HepG2 (cell line): ENCODE results near the gene ATP6V0A1. TPM values are rescaled to one million over a fixed set of nuclear protein-coding genes. Genes with fewer than 3 reads are reported as not detected.
A peak's percentile ranks its signal among the peaks of the same experiment; 100 is the strongest.

Source experiments
- BCL6 ChIP-seq: IDR thresholded peaks from 2 replicates; pipeline ENCODE4 v1.6.1; 2016; ENCODE audit warnings: missing genetic modification reagents, missing compliant biosample characterization
- DNMT1 ChIP-seq: sonication (generic); formaldehyde crosslinking; IDR thresholded peaks from 2 replicates; pipeline ENCODE4 v1.5.1; 2020; ENCODE audit warnings: mild to moderate bottlenecking, missing genetic modification reagents
- FIP1L1 ChIP-seq: fragments of 200-400 bp; formaldehyde crosslinking; IDR thresholded peaks from 2 replicates; pipeline ENCODE4 v1.6.1; 2018; ENCODE audit warnings: low read depth, mild to moderate bottlenecking, low read length, moderate library complexity, borderline replicate concordance; ENCODE audit not compliant: insufficient read depth
- GATAD2A ChIP-seq: IDR thresholded peaks from 2 replicates; pipeline ENCODE4 v1.6.1; 2016
- JUN ChIP-seq: sonication (generic); formaldehyde crosslinking; IDR thresholded peaks from 2 replicates; pipeline ENCODE4 v1.4.0; 2020; ENCODE audit warnings: mild to moderate bottlenecking, missing genetic modification reagents
- KAT7 ChIP-seq: IDR thresholded peaks from 2 replicates; pipeline ENCODE4 v1.6.1; 2018; ENCODE audit warnings: borderline replicate concordance, missing compliant biosample characterization
- KLF16 ChIP-seq, 2 experiments: sonication (generic) in 1 of 2; formaldehyde crosslinking in 1 of 2; IDR thresholded peaks; 2 replicates each; pipeline versions ENCODE4 v1.6.1 to v1.8.0; 2016 to 2023; ENCODE audit warnings: missing genetic modification reagents in 2 of 2, missing compliant biosample characterization in 1 of 2
- SAFB2 ChIP-seq: sonication (generic); formaldehyde crosslinking; IDR thresholded peaks from 2 replicates; pipeline ENCODE4 v1.5.1; 2020; ENCODE audit warnings: missing genetic modification reagents, low read depth, mild to moderate bottlenecking, borderline replicate concordance
- SCMH1 ChIP-seq: sonication (generic); formaldehyde crosslinking; IDR thresholded peaks from 2 replicates; pipeline ENCODE4 v1.9.0; 2021; ENCODE audit warnings: missing genetic modification reagents, mild to moderate bottlenecking, borderline replicate concordance
- SMC3 ChIP-seq: IDR thresholded peaks from 2 replicates; pipeline ENCODE4 v1.6.1; 2011; ENCODE audit warnings: low read length, improper control_type of control experiment
- TP53 ChIP-seq: sonication (generic); formaldehyde crosslinking; conservative IDR thresholded peaks from 2 replicates; pipeline ENCODE4 v1.4.0; 2020; ENCODE audit warnings: missing genetic modification reagents
- ZBTB21 ChIP-seq: sonication (generic); formaldehyde crosslinking; IDR thresholded peaks from 2 replicates; pipeline ENCODE4 v1.4.0; 2020; ENCODE audit warnings: missing genetic modification reagents
- ZBTB7B ChIP-seq: sonication (generic); formaldehyde crosslinking; IDR thresholded peaks from 2 replicates; pipeline ENCODE4 v1.4.0; 2020; ENCODE audit warnings: missing genetic modification reagents
- ZNF263 ChIP-seq: sonication (generic); formaldehyde crosslinking; IDR thresholded peaks from 2 replicates; pipeline ENCODE4 v1.4.0; 2020; ENCODE audit warnings: missing genetic modification reagents
- ZNF766 ChIP-seq: sonication (generic); formaldehyde crosslinking; IDR thresholded peaks from 2 replicates; pipeline ENCODE4 v1.5.0; 2020; ENCODE audit warnings: missing genetic modification reagents, borderline replicate concordance
- ZNF768 ChIP-seq: sonication (generic); formaldehyde crosslinking; IDR thresholded peaks from 2 replicates; pipeline ENCODE4 v1.4.0; 2020; ENCODE audit warnings: missing genetic modification reagents
- polyA plus RNA-seq, 8 experiments: library from polyadenylated mRNA; depleted of rRNA in 3 of 8; stranded (reverse) in 7 of 8; unstranded in 1 of 8; fragments of >200 nt; fragmentation: Illumina TruSeq in 4 of 8; extraction: Trizol in 4 of 8; gene quantifications; 2 replicates each; pipeline versions ENCODE4 v1.2.1 to v1.2.3, GENCODE V29; 2011 to 2016; ENCODE audit warnings: low read depth in 4 of 8, missing spikeins in 1 of 8, mixed read lengths in 1 of 8; ENCODE audit not compliant: insufficient read depth in 1 of 8
- total RNA-seq, 5 experiments: library from RNA; depleted of rRNA; stranded (reverse); fragments of >200 nt; fragmentation: Illumina TruSeq; extraction: Trizol; gene quantifications; 2 replicates each; pipeline ENCODE4 v1.2.3, GENCODE V29; 2016; ENCODE audit warnings: low read depth in 1 of 5
- TF ChIP-seq, protein P1 (sequence below): sonication (generic); formaldehyde crosslinking; IDR thresholded peaks from 2 replicates; pipeline ENCODE4 v1.4.0; 2020; ENCODE audit warnings: mild to moderate bottlenecking, low read depth, missing genetic modification reagents
- TF ChIP-seq, protein P2 (sequence below): sonication (generic); formaldehyde crosslinking; IDR thresholded peaks from 2 replicates; pipeline ENCODE4 v1.9.0; 2022; ENCODE audit warnings: missing genetic modification reagents, mild to moderate bottlenecking, borderline replicate concordance
- TF ChIP-seq, protein P3 (sequence below): sonication (generic); formaldehyde crosslinking; IDR thresholded peaks from 2 replicates; pipeline ENCODE4 v1.4.0; 2020; ENCODE audit warnings: low read depth, mild to moderate bottlenecking, missing genetic modification reagents
- TF ChIP-seq, protein P4 (sequence below): sonication (generic); formaldehyde crosslinking; IDR thresholded peaks from 2 replicates; pipeline ENCODE4 v1.4.0; 2020; ENCODE audit warnings: mild to moderate bottlenecking, missing genetic modification reagents

Gene ATP6V0A1
- total and polyA plus RNA-seq, 2 of the 13 experiments (the other 11 are each of a cell fraction or from before 2014, with no cell fraction given) = 27.9 to 54.1 TPM

DNA sequence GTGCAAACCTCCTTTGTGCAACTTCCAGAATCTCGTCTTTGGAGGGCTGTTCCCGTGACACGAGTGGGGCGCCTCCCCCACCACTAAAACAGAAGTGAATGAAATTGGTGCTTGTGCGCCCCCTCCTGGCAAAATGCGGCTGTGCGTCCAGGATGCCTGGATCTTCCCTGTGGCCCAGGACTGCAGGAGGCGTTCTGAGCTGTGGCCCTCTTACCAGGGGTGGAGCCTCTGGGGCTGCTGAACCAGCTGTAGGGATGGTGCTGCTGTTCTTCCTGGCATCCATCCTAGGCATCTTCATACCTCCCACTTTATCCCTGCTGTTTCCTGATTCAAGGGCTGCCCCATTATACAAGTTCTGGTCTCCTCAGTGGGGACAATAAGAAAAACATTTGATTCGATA lies 58.8 kb downstream of the ATP6V0A1 start (continued):
- TF ChIP-seq JUN (CRISPR knock-in tag) (0 out of 2 replicates have a peak, but pooled peaks have one; percentile 28), SCMH1 (no peak), GATAD2A (CRISPR knock-in tag) (peak; percentile 63), ZBTB21 (CRISPR knock-in tag) (peak; percentile 14; the same call in 1 of the 2 replicates), ZNF768 (0 out of 2 replicates have a peak, but pooled peaks have one; percentile 44), BCL6 (CRISPR knock-in tag) (no peak), SMC3 (peak; percentile 57), KAT7 (CRISPR knock-in tag) (0 out of 2 replicates have a peak, but pooled peaks have one; percentile 38), ZNF766 (CRISPR knock-in tag) (0 out of 2 replicates have a peak, but pooled peaks have one; percentile 42), SAFB2 (CRISPR knock-in tag) (peak; percentile 60; the same call in 1 of the 2 replicates), KLF16 (CRISPR knock-in tag; IDR thresholded peaks at IDR 0.05) (peak in 1 of 2 experiments; percentile 39; a peak in 1 of 4 replicates), FIP1L1 (no peak), ZBTB7B (CRISPR knock-in tag) (peak; percentile 57; the same call in 1 of the 2 replicates), TP53 (0 out of 2 replicates have a peak, but pooled peaks have one; percentile 44), ZNF263 (CRISPR knock-in tag) (0 out of 2 replicates have a peak, but pooled peaks have one; percentile 23), DNMT1 (CRISPR knock-in tag) (0 out of 2 replicates have a peak, but pooled peaks have one; percentile 43)
- TF ChIP-seq, protein P1, sequence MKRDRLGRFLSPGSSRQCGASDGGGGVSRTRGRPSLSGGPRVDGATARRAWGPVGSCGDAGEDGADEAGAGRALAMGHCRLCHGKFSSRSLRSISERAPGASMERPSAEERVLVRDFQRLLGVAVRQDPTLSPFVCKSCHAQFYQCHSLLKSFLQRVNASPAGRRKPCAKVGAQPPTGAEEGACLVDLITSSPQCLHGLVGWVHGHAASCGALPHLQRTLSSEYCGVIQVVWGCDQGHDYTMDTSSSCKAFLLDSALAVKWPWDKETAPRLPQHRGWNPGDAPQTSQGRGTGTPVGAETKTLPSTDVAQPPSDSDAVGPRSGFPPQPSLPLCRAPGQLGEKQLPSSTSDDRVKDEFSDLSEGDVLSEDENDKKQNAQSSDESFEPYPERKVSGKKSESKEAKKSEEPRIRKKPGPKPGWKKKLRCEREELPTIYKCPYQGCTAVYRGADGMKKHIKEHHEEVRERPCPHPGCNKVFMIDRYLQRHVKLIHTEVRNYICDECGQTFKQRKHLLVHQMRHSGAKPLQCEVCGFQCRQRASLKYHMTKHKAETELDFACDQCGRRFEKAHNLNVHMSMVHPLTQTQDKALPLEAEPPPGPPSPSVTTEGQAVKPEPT (CRISPR knock-in tag) = 0 out of 2 replicates have a peak, but pooled peaks have one; percentile 52
- TF ChIP-seq, protein P2, sequence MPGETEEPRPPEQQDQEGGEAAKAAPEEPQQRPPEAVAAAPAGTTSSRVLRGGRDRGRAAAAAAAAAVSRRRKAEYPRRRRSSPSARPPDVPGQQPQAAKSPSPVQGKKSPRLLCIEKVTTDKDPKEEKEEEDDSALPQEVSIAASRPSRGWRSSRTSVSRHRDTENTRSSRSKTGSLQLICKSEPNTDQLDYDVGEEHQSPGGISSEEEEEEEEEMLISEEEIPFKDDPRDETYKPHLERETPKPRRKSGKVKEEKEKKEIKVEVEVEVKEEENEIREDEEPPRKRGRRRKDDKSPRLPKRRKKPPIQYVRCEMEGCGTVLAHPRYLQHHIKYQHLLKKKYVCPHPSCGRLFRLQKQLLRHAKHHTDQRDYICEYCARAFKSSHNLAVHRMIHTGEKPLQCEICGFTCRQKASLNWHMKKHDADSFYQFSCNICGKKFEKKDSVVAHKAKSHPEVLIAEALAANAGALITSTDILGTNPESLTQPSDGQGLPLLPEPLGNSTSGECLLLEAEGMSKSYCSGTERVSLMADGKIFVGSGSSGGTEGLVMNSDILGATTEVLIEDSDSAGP (CRISPR knock-in tag) = peak; percentile 54
- TF ChIP-seq, protein P3, sequence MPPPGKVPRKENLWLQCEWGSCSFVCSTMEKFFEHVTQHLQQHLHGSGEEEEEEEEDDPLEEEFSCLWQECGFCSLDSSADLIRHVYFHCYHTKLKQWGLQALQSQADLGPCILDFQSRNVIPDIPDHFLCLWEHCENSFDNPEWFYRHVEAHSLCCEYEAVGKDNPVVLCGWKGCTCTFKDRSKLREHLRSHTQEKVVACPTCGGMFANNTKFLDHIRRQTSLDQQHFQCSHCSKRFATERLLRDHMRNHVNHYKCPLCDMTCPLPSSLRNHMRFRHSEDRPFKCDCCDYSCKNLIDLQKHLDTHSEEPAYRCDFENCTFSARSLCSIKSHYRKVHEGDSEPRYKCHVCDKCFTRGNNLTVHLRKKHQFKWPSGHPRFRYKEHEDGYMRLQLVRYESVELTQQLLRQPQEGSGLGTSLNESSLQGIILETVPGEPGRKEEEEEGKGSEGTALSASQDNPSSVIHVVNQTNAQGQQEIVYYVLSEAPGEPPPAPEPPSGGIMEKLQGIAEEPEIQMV (CRISPR knock-in tag) = peak; percentile 42; the same call in 1 of the 2 replicates
- TF ChIP-seq, protein P4, sequence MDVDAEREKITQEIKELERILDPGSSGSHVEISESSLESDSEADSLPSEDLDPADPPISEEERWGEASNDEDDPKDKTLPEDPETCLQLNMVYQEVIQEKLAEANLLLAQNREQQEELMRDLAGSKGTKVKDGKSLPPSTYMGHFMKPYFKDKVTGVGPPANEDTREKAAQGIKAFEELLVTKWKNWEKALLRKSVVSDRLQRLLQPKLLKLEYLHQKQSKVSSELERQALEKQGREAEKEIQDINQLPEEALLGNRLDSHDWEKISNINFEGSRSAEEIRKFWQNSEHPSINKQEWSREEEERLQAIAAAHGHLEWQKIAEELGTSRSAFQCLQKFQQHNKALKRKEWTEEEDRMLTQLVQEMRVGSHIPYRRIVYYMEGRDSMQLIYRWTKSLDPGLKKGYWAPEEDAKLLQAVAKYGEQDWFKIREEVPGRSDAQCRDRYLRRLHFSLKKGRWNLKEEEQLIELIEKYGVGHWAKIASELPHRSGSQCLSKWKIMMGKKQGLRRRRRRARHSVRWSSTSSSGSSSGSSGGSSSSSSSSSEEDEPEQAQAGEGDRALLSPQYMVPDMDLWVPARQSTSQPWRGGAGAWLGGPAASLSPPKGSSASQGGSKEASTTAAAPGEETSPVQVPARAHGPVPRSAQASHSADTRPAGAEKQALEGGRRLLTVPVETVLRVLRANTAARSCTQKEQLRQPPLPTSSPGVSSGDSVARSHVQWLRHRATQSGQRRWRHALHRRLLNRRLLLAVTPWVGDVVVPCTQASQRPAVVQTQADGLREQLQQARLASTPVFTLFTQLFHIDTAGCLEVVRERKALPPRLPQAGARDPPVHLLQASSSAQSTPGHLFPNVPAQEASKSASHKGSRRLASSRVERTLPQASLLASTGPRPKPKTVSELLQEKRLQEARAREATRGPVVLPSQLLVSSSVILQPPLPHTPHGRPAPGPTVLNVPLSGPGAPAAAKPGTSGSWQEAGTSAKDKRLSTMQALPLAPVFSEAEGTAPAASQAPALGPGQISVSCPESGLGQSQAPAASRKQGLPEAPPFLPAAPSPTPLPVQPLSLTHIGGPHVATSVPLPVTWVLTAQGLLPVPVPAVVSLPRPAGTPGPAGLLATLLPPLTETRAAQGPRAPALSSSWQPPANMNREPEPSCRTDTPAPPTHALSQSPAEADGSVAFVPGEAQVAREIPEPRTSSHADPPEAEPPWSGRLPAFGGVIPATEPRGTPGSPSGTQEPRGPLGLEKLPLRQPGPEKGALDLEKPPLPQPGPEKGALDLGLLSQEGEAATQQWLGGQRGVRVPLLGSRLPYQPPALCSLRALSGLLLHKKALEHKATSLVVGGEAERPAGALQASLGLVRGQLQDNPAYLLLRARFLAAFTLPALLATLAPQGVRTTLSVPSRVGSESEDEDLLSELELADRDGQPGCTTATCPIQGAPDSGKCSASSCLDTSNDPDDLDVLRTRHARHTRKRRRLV (CRISPR knock-in tag) = no peak
